Renal cortex interstitium (tissue), 11 donors: ENCODE data around the gene PCDHB2. TPM values are rescaled to one million over a fixed set of nuclear protein-coding genes. Genes with fewer than 3 reads are reported as not detected.
"Not testable (repeated sequence)": the region's sequence is repeated elsewhere in the genome, so short reads cannot be mapped to it uniquely, and the experiment has no call there.

Source experiments
- DNase-seq, 11 donors: peaks; one replicate each; pipeline ENCODE4 v3.0.0-alpha.2; 2013; ENCODE audit warnings: low read depth in 9 of 11, low spot score in 4 of 11; ENCODE audit errors: extremely low read depth in 1 of 11
- polyA plus RNA-seq, 3 donors: library from polyadenylated mRNA; unstranded; fragments of 120-200 nt; gene quantifications; one replicate each; pipeline ENCODE4 v1.2.1, GENCODE V29; 2013; ENCODE audit not compliant: insufficient read length in 3 of 3

The PCDHB2 gene
- polyA plus RNA-seq, 3 donors: 4.9 to 11.5 (median 5.1) TPM

DNA sequence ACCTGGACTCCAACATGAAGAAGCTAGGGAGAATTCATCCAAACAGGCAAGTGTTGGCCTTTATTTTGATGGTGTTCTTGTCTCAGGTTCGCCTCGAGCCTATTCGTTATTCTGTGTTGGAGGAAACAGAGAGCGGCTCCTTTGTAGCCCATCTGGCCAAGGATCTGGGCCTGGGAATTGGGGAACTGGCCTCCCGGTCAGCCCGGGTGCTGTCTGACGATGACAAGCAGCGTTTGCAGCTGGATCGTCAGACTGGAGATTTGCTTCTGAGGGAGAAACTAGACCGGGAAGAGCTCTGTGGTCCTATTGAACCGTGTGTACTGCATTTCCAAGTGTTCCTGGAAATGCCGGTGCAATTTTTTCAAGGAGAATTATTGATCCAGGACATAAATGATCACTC, 27.6 kb downstream of the PCDHB2 start:
- no peak for DNase-seq

DNA sequence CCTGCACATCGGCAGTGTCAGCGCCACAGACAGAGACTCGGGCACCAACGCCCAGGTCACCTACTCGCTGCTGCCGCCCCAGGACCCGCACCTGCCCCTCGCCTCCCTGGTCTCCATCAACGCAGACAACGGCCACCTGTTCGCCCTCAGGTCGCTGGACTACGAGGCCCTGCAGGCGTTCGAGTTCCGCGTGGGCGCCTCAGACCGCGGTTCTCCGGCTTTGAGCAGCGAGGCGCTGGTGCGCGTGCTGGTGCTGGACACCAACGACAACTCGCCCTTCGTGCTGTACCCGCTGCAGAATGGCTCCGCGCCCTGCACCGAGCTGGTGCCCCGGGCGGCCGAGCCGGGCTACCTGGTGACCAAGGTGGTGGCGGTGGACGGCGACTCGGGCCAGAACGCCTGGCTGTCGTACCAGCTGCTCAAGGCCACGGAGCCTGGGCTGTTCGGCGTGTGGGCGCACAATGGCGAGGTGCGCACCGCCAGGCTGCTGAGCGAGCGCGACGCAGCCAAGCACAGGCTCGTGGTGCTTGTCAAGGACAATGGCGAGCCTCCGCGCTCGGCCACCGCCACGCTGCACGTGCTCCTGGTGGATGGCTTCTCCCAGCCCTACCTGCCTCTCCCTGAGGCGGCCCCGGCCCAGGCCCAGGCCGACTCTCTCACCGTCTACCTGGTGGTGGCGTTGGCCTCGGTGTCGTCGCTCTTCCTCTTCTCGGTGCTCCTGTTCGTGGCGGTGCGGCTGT, 29.2 kb downstream of the PCDHB2 start:
- DNase-seq: not testable (repeated sequence)

DNA sequence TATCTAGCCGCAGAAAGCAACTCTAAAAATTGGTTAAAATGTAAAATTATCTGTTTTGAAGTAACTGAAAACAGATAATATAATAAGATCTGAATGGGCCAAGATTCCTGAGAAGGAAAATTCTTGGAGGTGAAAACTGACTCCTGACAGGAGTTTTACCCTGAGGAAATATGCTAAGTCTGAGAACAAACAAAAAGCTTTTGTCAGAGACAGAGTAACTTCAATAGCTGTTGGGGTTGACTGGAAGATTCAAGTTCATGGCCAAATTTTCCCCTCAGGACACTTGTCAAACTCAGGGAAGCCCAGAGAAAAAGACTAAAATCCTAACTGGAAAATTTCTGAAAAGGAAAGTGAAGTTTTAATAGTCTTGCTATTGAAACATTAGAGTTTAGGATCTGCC, 32.9 kb downstream of the PCDHB2 start:
- no peak for DNase-seq

- peak in 1 of 11 donors; percentile 31 for DNase-seq
These were observed 40.8 kb downstream of the PCDHB2 start, which contains the start of gene PCDHB5 for GRCh38 chr5:141135030-141135717. Gene PCDHB5, plus strand, starts transcription at chr5:141135206. Its CDS starts 229 bp downstream, at chr5:141135435.

- DNase-seq: no peak
These were observed 41.4 kb downstream of the PCDHB2 start for GRCh38 chr5:141135718-141136266.

DNA sequence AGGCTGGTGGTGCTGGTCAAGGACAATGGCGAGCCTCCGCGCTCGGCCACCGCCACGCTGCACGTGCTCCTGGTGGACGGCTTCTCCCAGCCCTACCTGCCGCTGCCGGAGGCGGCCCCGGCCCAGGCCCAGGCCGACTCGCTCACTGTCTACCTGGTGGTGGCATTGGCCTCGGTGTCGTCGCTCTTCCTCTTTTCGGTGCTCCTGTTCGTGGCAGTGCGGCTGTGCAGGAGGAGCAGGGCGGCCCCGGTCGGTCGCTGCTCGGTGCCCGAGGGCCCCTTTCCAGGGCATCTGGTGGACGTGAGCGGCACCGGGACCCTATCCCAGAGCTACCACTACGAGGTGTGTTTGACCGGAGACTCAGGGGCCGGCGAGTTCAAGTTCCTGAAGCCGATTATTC, 42.9 kb downstream of the PCDHB2 start:
- not testable (repeated sequence) for DNase-seq

Other genes with a start within 250 kb of the PCDHB2 start
- gene PCDHA9, start 246.2 kb upstream of the PCDHB2 start, polyA plus RNA-seq: under 1 TPM; 0.03 to 0.05 (median 0.04) TPM
- gene PCDHA10, start 238.7 kb upstream of the PCDHB2 start, polyA plus RNA-seq: under 1 TPM; 0.23 to 0.91 (median 0.75) TPM
- under 1 TPM; 0.09 to 0.29 (median 0.17) TPM for gene PCDHA11, start 225.7 kb upstream of the PCDHB2 start, polyA plus RNA-seq
- under 1 TPM in 2 of 3 donors, not detected in 1; 0.11 to 0.12 TPM for gene PCDHA12, start 219.3 kb upstream of the PCDHB2 start, polyA plus RNA-seq
- not detected for gene PCDHA13, start 212.5 kb upstream of the PCDHB2 start, polyA plus RNA-seq
- gene PCDHAC1, start 168.3 kb upstream of the PCDHB2 start, polyA plus RNA-seq: under 1 TPM; 0.09 to 0.17 (median 0.09) TPM
- gene PCDHAC2, start 128.1 kb upstream of the PCDHB2 start, polyA plus RNA-seq: under 1 TPM; 0.52 to 0.65 (median 0.64) TPM
- under 1 TPM; 0.04 to 0.12 (median 0.12) TPM for gene PCDHB1, start 43.2 kb upstream of the PCDHB2 start, polyA plus RNA-seq
- 1 to 10 TPM; 3.3 to 3.9 (median 3.5) TPM for gene PCDHB3, start 5.9 kb downstream of the PCDHB2 start, polyA plus RNA-seq
- gene PCDHB4, start 27.2 kb downstream of the PCDHB2 start, polyA plus RNA-seq: 1 to 10 TPM; 1.2 to 2.6 (median 1.7) TPM
- 1 to 10 TPM; 6.0 to 9.0 (median 8.5) TPM for gene PCDHB5, start 40.6 kb downstream of the PCDHB2 start, polyA plus RNA-seq
- gene PCDHB6, start 55.4 kb downstream of the PCDHB2 start, polyA plus RNA-seq: 1 to 10 TPM; 2.4 to 3.2 (median 3.0) TPM
- gene PCDHB7, start 78.0 kb downstream of the PCDHB2 start, polyA plus RNA-seq: 1 to 10 TPM; 4.0 to 4.4 (median 4.2) TPM
- gene PCDHB8, start 83.2 kb downstream of the PCDHB2 start, polyA plus RNA-seq: 1 to 10 TPM; 1.8 to 3.7 (median 2.4) TPM
- gene PCDHB16, start 87.8 kb downstream of the PCDHB2 start, polyA plus RNA-seq: 1 to 10 TPM; 5.0 to 7.6 (median 5.1) TPM
- gene PCDHB9, start 92.5 kb downstream of the PCDHB2 start, polyA plus RNA-seq: 1 to 10 TPM; 4.1 to 4.4 (median 4.3) TPM
- 1 to 10 TPM; 4.8 to 7.5 (median 6.8) TPM for gene PCDHB10, start 97.7 kb downstream of the PCDHB2 start, polyA plus RNA-seq
- gene PCDHB11, start 105.0 kb downstream of the PCDHB2 start, polyA plus RNA-seq: 1 to 10 TPM; 4.0 to 6.3 (median 4.7) TPM
- 1 to 10 TPM; 4.6 to 5.1 (median 5.0) TPM for gene PCDHB12, start 114.1 kb downstream of the PCDHB2 start, polyA plus RNA-seq
- 1 to 10 TPM; 6.9 to 7.9 (median 7.2) TPM for gene PCDHB13, start 119.3 kb downstream of the PCDHB2 start, polyA plus RNA-seq
- gene PCDHB14, start 128.7 kb downstream of the PCDHB2 start, polyA plus RNA-seq: 10 to 100 TPM in 2 of 3 donors, 1 to 10 TPM in 1; 9.5 to 11.6 (median 10.6) TPM
- 10 to 100 TPM; 13.2 to 15.0 (median 14.9) TPM for gene PCDHB15, start 150.8 kb downstream of the PCDHB2 start, polyA plus RNA-seq
- under 1 TPM in 2 of 3 donors, not detected in 1; 0.14 to 0.35 TPM for gene SLC25A2, start 209.4 kb downstream of the PCDHB2 start, polyA plus RNA-seq
- 100 to 1,000 TPM; 134 to 184 (median 157) TPM for gene TAF7, start 226.2 kb downstream of the PCDHB2 start, polyA plus RNA-seq
- gene PCDHGA1, start 235.9 kb downstream of the PCDHB2 start, polyA plus RNA-seq: 1 to 10 TPM in 2 of 3 donors, under 1 TPM in 1; 0.92 to 1.2 (median 1.0) TPM
- 1 to 10 TPM; 6.0 to 7.9 (median 6.1) TPM for gene PCDHGA2, start 244.1 kb downstream of the PCDHB2 start, polyA plus RNA-seq
- 1 to 10 TPM; 3.1 to 4.2 (median 3.6) TPM for gene PCDHGA3, start 249.2 kb downstream of the PCDHB2 start, polyA plus RNA-seq